Liver (tissue), 9 donors: Measurements from ENCODE around the gene GRID1. TPM values are rescaled to one million over a fixed set of nuclear protein-coding genes. Genes with fewer than 3 reads are reported as not detected.

Experiments
- DNase-seq: peaks from one replicate; pipeline ENCODE4 v3.0.0-alpha.2; 2017; ENCODE audit warnings: low spot score
- H3K27ac ChIP-seq, 2 donors: one replicate each; pipeline ENCODE4 v1.7.0; 2013; ENCODE audit warnings: inconsistent platforms in 2 of 2, low read length in 2 of 2, control low read depth in 1 of 2, low read depth in 1 of 2, mild to moderate bottlenecking in 1 of 2
- H3K27me3 ChIP-seq, 4 donors: one replicate each; pipeline versions ENCODE4 v1.6.1 to v1.7.0; 2013; ENCODE audit warnings: low read length in 3 of 4, inconsistent platforms in 1 of 4, mild to moderate bottlenecking in 1 of 4, moderate library complexity in 1 of 4; ENCODE audit not compliant: control insufficient read depth in 4 of 4, insufficient read depth in 4 of 4
- H3K36me3 ChIP-seq, 4 donors: one replicate each; pipeline versions ENCODE4 v1.6.1 to v1.7.0; 2013; ENCODE audit warnings: low read length in 3 of 4, mild to moderate bottlenecking in 3 of 4, low read depth in 1 of 4, moderate library complexity in 1 of 4; ENCODE audit not compliant: control insufficient read depth in 4 of 4, insufficient read depth in 3 of 4
- H3K4me1 ChIP-seq, 4 donors: one replicate each; pipeline versions ENCODE4 v1.6.1 to v1.7.0; 2013; ENCODE audit warnings: low read length in 3 of 4, mild to moderate bottlenecking in 3 of 4, moderate library complexity in 1 of 4; ENCODE audit not compliant: control insufficient read depth in 4 of 4, insufficient read depth in 4 of 4
- H3K4me3 ChIP-seq, 3 donors: one replicate each; pipeline versions ENCODE4 v1.6.1 to v1.7.0; 2013; ENCODE audit warnings: low read length in 3 of 3, control low read depth in 1 of 3, low read depth in 1 of 3, mild to moderate bottlenecking in 1 of 3
- H3K9ac ChIP-seq, 2 donors: one replicate each; pipeline ENCODE4 v1.7.0; 2013; ENCODE audit warnings: low read length in 2 of 2, mild to moderate bottlenecking in 2 of 2, moderate library complexity in 2 of 2, control low read depth in 1 of 2, low read depth in 1 of 2
- H3K9me3 ChIP-seq, 4 donors: one replicate each; pipeline versions ENCODE4 v1.6.1 to v1.7.0; 2013; ENCODE audit warnings: low read length in 3 of 4; ENCODE audit not compliant: control insufficient read depth in 4 of 4
- CTCF ChIP-seq: fragments of 150-350 bp; IDR thresholded peaks from 2 replicates; pipeline ENCODE4 v1.5.1; 2017; ENCODE audit warnings: improper control_type of control experiment, low read depth, low read length; ENCODE audit not compliant: missing input control
- EGR1 ChIP-seq, 2 donors: IDR thresholded peaks; 2 replicates each; pipeline ENCODE4 v1.6.1; 2016 to 2018; ENCODE audit warnings: antibody characterized with exemption in 2 of 2, low read depth in 2 of 2
- FOXA1 ChIP-seq: IDR thresholded peaks from 2 replicates; pipeline ENCODE4 v1.6.1; 2016; ENCODE audit warnings: antibody characterized with exemption
- FOXA2 ChIP-seq: IDR thresholded peaks from 2 replicates; pipeline ENCODE4 v1.6.1; 2016; ENCODE audit warnings: antibody characterized with exemption
- GABPA ChIP-seq, 2 donors: IDR thresholded peaks in 1 of 2; conservative IDR thresholded peaks in 1 of 2; 2 replicates each; pipeline ENCODE4 v1.6.1; 2016; ENCODE audit warnings: antibody characterized with exemption in 2 of 2, mild to moderate bottlenecking in 1 of 2, moderate library complexity in 1 of 2
- HNF4A ChIP-seq, 2 donors: conservative IDR thresholded peaks; 2 replicates each; pipeline ENCODE4 v1.6.1; 2016; ENCODE audit warnings: antibody characterized with exemption in 2 of 2, mild to moderate bottlenecking in 2 of 2
- HNF4G ChIP-seq: IDR thresholded peaks from 2 replicates; pipeline ENCODE4 v1.6.1; 2016; ENCODE audit warnings: antibody characterized with exemption
- JUND ChIP-seq, 2 donors: IDR thresholded peaks; 2 replicates each; pipeline ENCODE4 v1.6.1; 2016; ENCODE audit warnings: antibody characterized with exemption in 2 of 2
- NR2F2 ChIP-seq: IDR thresholded peaks from 2 replicates; pipeline ENCODE4 v1.6.1; 2016; ENCODE audit warnings: antibody characterized with exemption
- RAD21 ChIP-seq, 2 donors: IDR thresholded peaks; 2 replicates each; pipeline ENCODE4 v1.6.1; 2016; ENCODE audit warnings: antibody characterized with exemption in 2 of 2, mild to moderate bottlenecking in 2 of 2
- REST ChIP-seq: IDR thresholded peaks from 2 replicates; pipeline ENCODE4 v1.6.1; 2016; ENCODE audit warnings: antibody characterized with exemption, mild to moderate bottlenecking
- RXRA ChIP-seq, 2 donors: IDR thresholded peaks; 2 replicates each; pipeline ENCODE4 v1.6.1; 2017 to 2018; ENCODE audit warnings: antibody characterized with exemption in 2 of 2, mild to moderate bottlenecking in 1 of 2
- SP1 ChIP-seq: IDR thresholded peaks from 2 replicates; pipeline ENCODE4 v1.6.1; 2018; ENCODE audit warnings: antibody characterized with exemption, mild to moderate bottlenecking
- TAF1 ChIP-seq: conservative IDR thresholded peaks from 2 replicates; pipeline ENCODE4 v1.6.1; 2016; ENCODE audit warnings: antibody characterized with exemption, mild to moderate bottlenecking
- YY1 ChIP-seq: IDR thresholded peaks from 2 replicates; pipeline ENCODE4 v1.6.1; 2016; ENCODE audit warnings: antibody characterized with exemption, mild to moderate bottlenecking
- WGBS: extraction: QIAGEN DNeasy Blood & Tissue Kit; methylation state at CpG from one replicate; pipeline ENCODE4 v1.1.7; 2013; 5-methylcytosine and 5-hydroxymethylcytosine counted together
- polyA plus RNA-seq, 2 donors: library from polyadenylated mRNA; stranded (reverse) in 1 of 2; unstranded in 1 of 2; fragments of 200-250 nt in 1 of 2; fragments of >200 nt in 1 of 2; fragmentation: Nextera tagmentation in 1 of 2; extraction: Ambion mirVana in 1 of 2; gene quantifications; one replicate each; pipeline versions ENCODE4 v1.2.1 to v1.2.3, GENCODE V29; 2013 to 2015
- total RNA-seq, 2 donors: library from RNA; depleted of rRNA; stranded (reverse); fragments of >200 nt; gene quantifications; one replicate each; pipeline ENCODE4 v1.2.3, GENCODE V29; 2014
- TF ChIP-seq, protein P1 (sequence below): IDR thresholded peaks from 2 replicates; pipeline ENCODE4 v1.6.1; 2016; ENCODE audit warnings: antibody characterized with exemption
- TF ChIP-seq, protein P2 (sequence below): IDR thresholded peaks from 2 replicates; pipeline ENCODE4 v1.6.1; 2016; ENCODE audit warnings: antibody characterized with exemption
- TF ChIP-seq, protein P3 (sequence below): IDR thresholded peaks from 2 replicates; pipeline ENCODE4 v1.6.1; 2016; ENCODE audit warnings: antibody characterized with exemption
- donor health status: healthy.
- donor health status: healthy.
- donor health status: healthy.
- donor health status: healthy.
- donor health status: healthy.

GRID1 gene
- total and polyA plus RNA-seq, 4 donors = 0.09 to 0.17 (median 0.14) TPM; not detected in 1

- H3K4me1 ChIP-seq = no peaks in the 10 kb centered on the region
- H3K27me3 ChIP-seq = no peaks in the 10 kb centered on the region
- no peaks in the 10 kb centered on the region for H3K9me3 ChIP-seq
- no peak for DNase-seq
- H3K4me3 ChIP-seq = no peak overlapping the region
- WGBS = 67% methylated on average over 5 of the region's 5 CpGs
- H3K36me3 ChIP-seq = no peaks in the 10 kb centered on the region
- no peak for TF ChIP-seq FOXA1
- TF ChIP-seq YY1 = no peak
- TF ChIP-seq, protein P1, sequence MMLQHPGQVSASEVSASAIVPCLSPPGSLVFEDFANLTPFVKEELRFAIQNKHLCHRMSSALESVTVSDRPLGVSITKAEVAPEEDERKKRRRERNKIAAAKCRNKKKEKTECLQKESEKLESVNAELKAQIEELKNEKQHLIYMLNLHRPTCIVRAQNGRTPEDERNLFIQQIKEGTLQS = no peak
- TF ChIP-seq RXRA (IDR thresholded peaks at IDR 0.05) = no peak
- TF ChIP-seq TAF1 = no peak
- no peak for TF ChIP-seq RAD21 (IDR thresholded peaks at IDR 0.05)
- TF ChIP-seq SP1 = no peak
- no peak for TF ChIP-seq EGR1 (IDR thresholded peaks at IDR 0.05; ENCODE audit: low read depth in 2 of 2)
- TF ChIP-seq HNF4A (conservative IDR thresholded peaks at IDR 0.05) = no peak
- no peak for TF ChIP-seq CTCF
- TF ChIP-seq REST = no peak
- TF ChIP-seq HNF4G = no peak
- TF ChIP-seq, protein P2, sequence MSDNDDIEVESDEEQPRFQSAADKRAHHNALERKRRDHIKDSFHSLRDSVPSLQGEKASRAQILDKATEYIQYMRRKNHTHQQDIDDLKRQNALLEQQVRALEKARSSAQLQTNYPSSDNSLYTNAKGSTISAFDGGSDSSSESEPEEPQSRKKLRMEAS = no peak
- TF ChIP-seq, protein P3, sequence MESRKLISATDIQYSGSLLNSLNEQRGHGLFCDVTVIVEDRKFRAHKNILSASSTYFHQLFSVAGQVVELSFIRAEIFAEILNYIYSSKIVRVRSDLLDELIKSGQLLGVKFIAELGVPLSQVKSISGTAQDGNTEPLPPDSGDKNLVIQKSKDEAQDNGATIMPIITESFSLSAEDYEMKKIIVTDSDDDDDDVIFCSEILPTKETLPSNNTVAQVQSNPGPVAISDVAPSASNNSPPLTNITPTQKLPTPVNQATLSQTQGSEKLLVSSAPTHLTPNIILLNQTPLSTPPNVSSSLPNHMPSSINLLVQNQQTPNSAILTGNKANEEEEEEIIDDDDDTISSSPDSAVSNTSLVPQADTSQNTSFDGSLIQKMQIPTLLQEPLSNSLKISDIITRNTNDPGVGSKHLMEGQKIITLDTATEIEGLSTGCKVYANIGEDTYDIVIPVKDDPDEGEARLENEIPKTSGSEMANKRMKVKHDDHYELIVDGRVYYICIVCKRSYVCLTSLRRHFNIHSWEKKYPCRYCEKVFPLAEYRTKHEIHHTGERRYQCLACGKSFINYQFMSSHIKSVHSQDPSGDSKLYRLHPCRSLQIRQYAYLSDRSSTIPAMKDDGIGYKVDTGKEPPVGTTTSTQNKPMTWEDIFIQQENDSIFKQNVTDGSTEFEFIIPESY = no peak
- no peak for TF ChIP-seq GABPA (IDR thresholded peaks at IDR 0.05 in 1 of 2, conservative IDR thresholded peaks at IDR 0.05 in 1 of 2)
- TF ChIP-seq JUND (IDR thresholded peaks at IDR 0.05) = no peak
- TF ChIP-seq FOXA2 = no peak
- no peak for TF ChIP-seq NR2F2
- no peak overlapping the region for H3K9ac ChIP-seq
- no peak overlapping the region for H3K27ac ChIP-seq
Measured at GRCh38 chr10:86111902-86112545, 254.6 kb downstream of the GRID1 start.
